AG04450 (cell line): Measurements from ENCODE around the gene CTCFL. TPM values are rescaled to one million over a fixed set of nuclear protein-coding genes. Genes with fewer than 3 reads are reported as not detected.

Experiments used
- CTCF ChIA-PET: fragments of 300-600, 350-600 bp; formaldehyde crosslinking; extraction: SDS; loops from one replicate; lab custom pipeline; 2022; ENCODE audit warnings: antibody characterized with exemption, inconsistent platforms; lab: Charles Lee
- POLR2A ChIA-PET: fragments of 350-600 bp; formaldehyde crosslinking; extraction: SDS; loops from one replicate; lab custom pipeline; 2021; ENCODE audit warnings: antibody characterized with exemption, inconsistent platforms; lab: Yijun Ruan, JAX
- DNase-seq: peaks from one replicate; pipeline ENCODE4 v3.0.0-alpha.2; 2011; ENCODE audit warnings: low read depth, low spot score
- H3K27ac ChIP-seq: one replicate; pipeline ENCODE4 v1.5.1; 2012; ENCODE audit warnings: low read depth, low read length, control low read depth
- H3K27me3 ChIP-seq: one replicate; pipeline ENCODE4 v1.6.0; 2012; ENCODE audit warnings: low read length; ENCODE audit not compliant: control insufficient read depth, insufficient read depth
- H3K4me3 ChIP-seq: 2 replicates; pipeline ENCODE4 v1.5.1; 2011; ENCODE audit warnings: mild to moderate bottlenecking, low read depth, low read length, control low read depth
- H3K9me3 ChIP-seq: 2 replicates; pipeline ENCODE4 v1.5.1; 2012; ENCODE audit warnings: low read length; ENCODE audit not compliant: control insufficient read depth, insufficient read depth
- polyA plus RNA-seq: library from polyadenylated mRNA; depleted of rRNA; stranded (reverse); fragments of >200 nt; gene quantifications from 2 replicates; pipeline ENCODE4 v1.2.3, GENCODE V29; 2011
- TF ChIP-seq, protein P1 (sequence below): IDR thresholded peaks from 2 replicates; pipeline ENCODE4 v1.5.1; 2011; ENCODE audit warnings: low read depth, low read length, control low read depth, inconsistent platforms

CTCFL gene
- polyA plus RNA-seq, 1 experiment: not detected

DNA sequence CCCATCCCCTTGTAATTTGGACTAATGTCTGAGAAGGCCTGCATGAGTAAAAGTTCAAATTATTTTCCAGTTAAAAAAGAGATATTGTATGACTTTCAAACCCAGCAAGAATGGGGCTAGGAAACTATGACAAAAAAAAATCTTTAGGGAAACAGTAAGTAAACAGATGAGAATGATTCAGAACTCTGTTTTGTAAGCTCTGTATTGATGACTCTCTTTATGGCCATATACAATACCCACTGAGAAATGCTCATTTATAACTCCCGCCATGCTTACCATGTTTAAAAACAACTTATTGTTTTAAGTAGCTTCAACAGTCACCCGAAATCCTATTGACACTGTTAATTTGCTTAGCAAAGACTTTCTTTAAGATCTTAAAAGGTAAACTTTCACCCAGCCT, 18.8 kb upstream of the CTCFL start:
- Histone ChIP-seq H3K27ac (no peak overlapping the region), H3K9me3 (no peaks in the 10 kb centered on the region), H3K4me3 (no peak overlapping the region), H3K27me3 (peaks cover 6% of the 10 kb centered on the region)
- DNase-seq: no peak
- TF ChIP-seq, protein P1, sequence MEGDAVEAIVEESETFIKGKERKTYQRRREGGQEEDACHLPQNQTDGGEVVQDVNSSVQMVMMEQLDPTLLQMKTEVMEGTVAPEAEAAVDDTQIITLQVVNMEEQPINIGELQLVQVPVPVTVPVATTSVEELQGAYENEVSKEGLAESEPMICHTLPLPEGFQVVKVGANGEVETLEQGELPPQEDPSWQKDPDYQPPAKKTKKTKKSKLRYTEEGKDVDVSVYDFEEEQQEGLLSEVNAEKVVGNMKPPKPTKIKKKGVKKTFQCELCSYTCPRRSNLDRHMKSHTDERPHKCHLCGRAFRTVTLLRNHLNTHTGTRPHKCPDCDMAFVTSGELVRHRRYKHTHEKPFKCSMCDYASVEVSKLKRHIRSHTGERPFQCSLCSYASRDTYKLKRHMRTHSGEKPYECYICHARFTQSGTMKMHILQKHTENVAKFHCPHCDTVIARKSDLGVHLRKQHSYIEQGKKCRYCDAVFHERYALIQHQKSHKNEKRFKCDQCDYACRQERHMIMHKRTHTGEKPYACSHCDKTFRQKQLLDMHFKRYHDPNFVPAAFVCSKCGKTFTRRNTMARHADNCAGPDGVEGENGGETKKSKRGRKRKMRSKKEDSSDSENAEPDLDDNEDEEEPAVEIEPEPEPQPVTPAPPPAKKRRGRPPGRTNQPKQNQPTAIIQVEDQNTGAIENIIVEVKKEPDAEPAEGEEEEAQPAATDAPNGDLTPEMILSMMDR: no peak
- CTCF ChIA-PET: no interaction called here
- POLR2A ChIA-PET: no interaction called here

- Histone ChIP-seq H3K9me3 (no peaks in the 10 kb centered on the region), H3K27ac (no peak overlapping the region), H3K4me3 (no peak overlapping the region), H3K27me3 (peaks cover 6% of the 10 kb centered on the region)
- DNase-seq: no peak
- TF ChIP-seq, protein P1: no peak
- CTCF ChIA-PET: no interaction called here
- POLR2A ChIA-PET: no interaction called here
Measured at GRCh38 chr20:57540890-57541580, 16.1 kb upstream of the CTCFL start.

DNA sequence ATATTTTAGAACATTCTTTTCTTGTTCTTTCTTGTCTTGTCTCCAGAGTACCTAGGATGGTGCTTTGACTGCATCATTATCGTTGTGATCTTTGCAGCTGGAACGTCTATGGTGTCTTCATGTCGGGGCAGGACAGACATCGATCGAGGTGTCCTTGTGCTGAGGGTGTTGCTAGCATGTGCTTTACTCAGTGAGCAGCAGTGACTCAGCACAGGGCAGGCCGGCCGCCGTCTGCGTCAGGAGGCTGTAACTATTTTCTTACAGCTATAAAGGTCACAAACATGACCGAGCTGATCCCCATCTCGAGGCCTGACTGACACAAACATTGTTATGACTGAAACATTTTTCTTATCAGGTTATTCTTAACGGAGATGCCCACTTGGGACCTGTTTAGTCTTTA, 14.9 kb upstream of the CTCFL start:
- TF ChIP-seq, protein P1: no peak
- peaks cover 9% of the 10 kb centered on the region for H3K27me3 ChIP-seq
- no peak for DNase-seq
- no peak overlapping the region for H3K27ac ChIP-seq
- ChIA-PET CTCF (no interaction called here), POLR2A (no interaction called here)
- H3K9me3 ChIP-seq: no peaks in the 10 kb centered on the region
- H3K4me3 ChIP-seq: no peak overlapping the region

DNA sequence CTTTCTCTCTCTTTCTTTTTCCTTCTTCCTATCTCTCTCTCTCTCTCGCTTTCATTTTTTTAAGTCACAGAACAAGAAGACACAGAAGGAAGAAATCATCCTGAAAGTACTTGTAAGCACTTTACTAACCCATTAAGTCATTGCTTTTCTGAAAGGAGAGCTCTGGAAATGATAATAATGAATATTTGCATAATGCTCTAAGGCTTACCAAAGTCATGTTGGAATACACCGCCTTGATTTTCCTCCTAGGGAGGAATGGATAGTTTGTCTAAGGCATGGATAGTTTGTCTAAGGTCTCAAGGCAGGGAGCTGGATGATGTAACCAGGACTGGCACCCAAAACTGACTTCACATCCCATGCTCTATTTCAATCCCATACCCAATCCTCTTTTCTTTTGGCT, 12.9 kb upstream of the CTCFL start:
- DNase-seq: no peak
- H3K4me3 ChIP-seq: no peak overlapping the region
- H3K27me3 ChIP-seq: peaks cover 9% of the 10 kb centered on the region
- ChIA-PET POLR2A (no interaction called here), CTCF (no interaction called here)
- TF ChIP-seq, protein P1: no peak
- H3K9me3 ChIP-seq: no peaks in the 10 kb centered on the region
- no peak overlapping the region for H3K27ac ChIP-seq

DNA sequence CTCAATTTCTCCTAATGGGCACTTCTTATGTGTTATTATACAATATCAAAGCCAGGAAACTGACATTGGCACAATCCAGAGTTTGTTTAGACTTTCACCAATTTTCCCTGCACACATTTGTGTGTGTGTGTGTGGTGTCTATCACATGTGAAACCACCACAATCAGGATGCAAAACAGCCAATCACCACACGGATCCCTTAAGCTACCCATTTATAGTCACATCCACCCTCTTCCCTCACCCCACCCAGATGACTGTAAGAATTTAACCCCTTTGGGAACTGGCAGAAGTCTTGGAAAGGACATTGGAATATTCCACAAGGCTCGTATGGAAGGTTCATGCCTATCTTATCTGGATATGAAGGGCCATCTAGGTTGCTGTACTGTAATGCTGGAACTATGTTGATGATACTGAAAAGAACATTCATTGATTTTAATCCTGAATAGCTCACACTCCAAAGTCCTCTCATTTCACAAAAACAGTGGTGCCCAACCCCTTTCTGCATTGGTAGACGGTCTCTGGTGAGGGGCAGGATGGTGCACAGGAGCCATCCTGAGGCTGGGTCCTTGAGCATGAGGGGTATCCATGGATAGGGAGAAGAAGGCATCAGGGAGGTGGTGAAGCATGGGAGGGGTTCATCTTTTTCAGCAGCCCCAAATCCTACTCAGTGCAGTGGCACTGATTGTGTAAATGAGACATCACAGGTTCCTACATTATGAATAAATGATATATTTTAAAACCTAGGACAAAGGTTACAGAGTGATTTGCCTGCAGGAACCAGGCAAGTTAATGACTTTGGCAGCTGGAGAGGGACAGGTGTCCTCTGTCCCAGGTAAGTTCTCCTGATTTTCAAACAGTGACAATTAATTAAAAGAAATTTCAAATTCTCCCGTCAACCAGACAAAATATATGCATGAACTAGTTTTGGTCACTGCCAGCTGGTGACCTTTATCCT, 12.1 kb upstream of the CTCFL start:
- Histone ChIP-seq H3K27me3 (peaks cover 8% of the 10 kb centered on the region), H3K27ac (no peak overlapping the region), H3K4me3 (no peak overlapping the region), H3K9me3 (no peaks in the 10 kb centered on the region)
- POLR2A ChIA-PET: no interaction called here
- TF ChIP-seq, protein P1: no peak
- DNase-seq: no peak
- CTCF ChIA-PET: interaction anchor here (0.6 kb wide), 1 partner anchor 367 kb away, joined by 3 read pairs; no protein-coding TSS in a partner anchor
